BJ (cell line): ENCODE data around the gene ATP6V1B1. TPM values are rescaled to one million over a fixed set of nuclear protein-coding genes. Genes with fewer than 3 reads are reported as not detected.
A peak's percentile ranks its signal among the peaks of the same experiment; 100 is the strongest.

Experiments used
- CTCF ChIA-PET: fragments of 350-600 bp; formaldehyde crosslinking; extraction: SDS; loops from one replicate; lab custom pipeline; 2021; ENCODE audit warnings: antibody characterized with exemption, inconsistent platforms; lab: Yijun Ruan, JAX
- POLR2A ChIA-PET: fragments of 300-600 bp; sonication (Branson Sonifier 250); formaldehyde crosslinking; extraction: SDS; loops from one replicate; lab custom pipeline; 2021; ENCODE audit warnings: antibody characterized with exemption; lab: Charles Lee
- DNase-seq: peaks from one replicate; pipeline ENCODE4 v3.0.0-alpha.2; 2011; ENCODE audit warnings: low read depth
- H3K27me3 ChIP-seq: 2 replicates; pipeline ENCODE4 v1.6.0; 2011; ENCODE audit warnings: low read length; ENCODE audit not compliant: control insufficient read depth, insufficient read depth
- H3K36me3 ChIP-seq: 2 replicates; pipeline ENCODE4 v1.5.1; 2011; ENCODE audit warnings: low read length; ENCODE audit not compliant: control insufficient read depth, insufficient read depth
- H3K4me3 ChIP-seq: 2 replicates; pipeline ENCODE4 v1.5.1; 2011; ENCODE audit warnings: low read depth, mild to moderate bottlenecking, control low read depth, low read length
- polyA plus RNA-seq: library from polyadenylated mRNA; depleted of rRNA; stranded (reverse); fragments of >200 nt; gene quantifications from 2 replicates; pipeline ENCODE4 v1.2.3, GENCODE V29; 2011
- TF ChIP-seq, protein P1 (sequence below): IDR thresholded peaks from 2 replicates; pipeline ENCODE4 v1.5.1; 2011; ENCODE audit warnings: low read depth, mild to moderate bottlenecking, control low read depth, inconsistent platforms, low read length, moderate library complexity; ENCODE audit not compliant: insufficient read depth

Gene ATP6V1B1
- polyA plus RNA-seq, 1 experiment: 1.3 TPM

DNA sequence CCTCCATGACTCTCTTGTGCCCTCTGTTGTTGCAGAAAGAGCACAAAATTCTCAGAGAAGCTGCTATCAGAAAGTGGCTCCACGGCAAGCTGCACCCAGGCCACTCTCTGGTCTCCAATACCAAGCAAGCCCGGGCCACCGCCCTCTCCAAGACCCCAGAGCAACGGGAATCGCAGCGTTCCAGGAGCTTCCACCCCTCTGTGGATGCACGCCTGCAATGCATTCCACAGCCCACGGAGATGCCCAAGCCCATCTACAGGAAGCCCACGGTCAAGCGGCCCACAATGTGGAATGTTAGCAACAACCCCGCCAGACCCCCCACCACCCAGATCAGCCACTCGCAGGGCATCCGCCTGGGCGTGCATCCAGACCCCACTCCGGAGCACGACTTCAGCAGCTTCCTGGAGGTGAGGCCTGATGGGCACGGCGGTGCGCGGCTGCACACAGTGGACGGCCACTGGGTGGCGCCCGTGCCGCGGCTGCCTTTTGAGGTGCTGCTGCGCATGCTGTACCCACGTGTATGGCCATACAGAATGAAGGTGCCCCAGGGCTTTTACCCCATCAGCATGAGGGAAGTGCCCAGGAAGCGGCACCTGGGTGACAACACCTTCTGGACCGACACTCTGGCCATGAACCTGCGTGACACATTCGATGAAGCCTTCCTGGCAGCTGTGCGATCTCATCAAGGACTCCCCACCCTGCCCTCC, 49.0 kb downstream of the ATP6V1B1 start:
- DNase-seq: no peak
- peaks cover 16% of the 10 kb centered on the region for H3K36me3 ChIP-seq
- H3K4me3 ChIP-seq: no peak overlapping the region
- ChIA-PET CTCF (interaction anchor here (0.7 to 2.8 kb wide), 11 partner anchors 9 to 114 kb away, joined by 3 to 23 read pairs (median 6); partner anchors contain the start of genes NAGK and TEX261), POLR2A (no interaction called here)
- TF ChIP-seq, protein P1, sequence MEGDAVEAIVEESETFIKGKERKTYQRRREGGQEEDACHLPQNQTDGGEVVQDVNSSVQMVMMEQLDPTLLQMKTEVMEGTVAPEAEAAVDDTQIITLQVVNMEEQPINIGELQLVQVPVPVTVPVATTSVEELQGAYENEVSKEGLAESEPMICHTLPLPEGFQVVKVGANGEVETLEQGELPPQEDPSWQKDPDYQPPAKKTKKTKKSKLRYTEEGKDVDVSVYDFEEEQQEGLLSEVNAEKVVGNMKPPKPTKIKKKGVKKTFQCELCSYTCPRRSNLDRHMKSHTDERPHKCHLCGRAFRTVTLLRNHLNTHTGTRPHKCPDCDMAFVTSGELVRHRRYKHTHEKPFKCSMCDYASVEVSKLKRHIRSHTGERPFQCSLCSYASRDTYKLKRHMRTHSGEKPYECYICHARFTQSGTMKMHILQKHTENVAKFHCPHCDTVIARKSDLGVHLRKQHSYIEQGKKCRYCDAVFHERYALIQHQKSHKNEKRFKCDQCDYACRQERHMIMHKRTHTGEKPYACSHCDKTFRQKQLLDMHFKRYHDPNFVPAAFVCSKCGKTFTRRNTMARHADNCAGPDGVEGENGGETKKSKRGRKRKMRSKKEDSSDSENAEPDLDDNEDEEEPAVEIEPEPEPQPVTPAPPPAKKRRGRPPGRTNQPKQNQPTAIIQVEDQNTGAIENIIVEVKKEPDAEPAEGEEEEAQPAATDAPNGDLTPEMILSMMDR: peak; percentile 83
- no peaks in the 10 kb centered on the region for H3K27me3 ChIP-seq

DNA sequence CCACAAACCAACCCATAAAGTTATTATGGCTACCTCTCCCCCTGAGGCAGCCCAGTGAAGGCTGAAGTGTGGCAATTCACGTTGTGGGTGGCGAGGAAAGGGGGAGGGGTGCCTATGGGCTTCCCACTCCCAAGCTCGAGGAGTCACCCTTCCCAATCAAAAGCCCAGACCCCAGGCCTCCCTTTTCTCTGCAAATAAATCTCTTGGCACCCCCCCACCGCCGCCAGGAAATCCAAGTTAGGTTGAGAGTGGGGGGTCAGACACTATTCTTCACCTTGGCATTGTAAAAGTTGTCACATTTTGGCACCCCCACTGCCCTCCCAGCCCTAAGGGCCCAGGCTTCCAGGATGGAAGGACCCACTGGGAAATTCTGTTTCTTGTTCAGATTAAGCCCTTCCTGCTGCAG, 49.6 kb downstream of the ATP6V1B1 start:
- Histone ChIP-seq H3K27me3 (no peaks in the 10 kb centered on the region), H3K36me3 (peaks cover 17% of the 10 kb centered on the region), H3K4me3 (no peak overlapping the region)
- DNase-seq: no peak
- TF ChIP-seq, protein P1: no peak
- ChIA-PET CTCF (interaction anchor here (0.9 to 2.8 kb wide), 6 partner anchors 11 to 86 kb away, joined by 3 to 23 read pairs (median 8); no protein-coding TSS in a partner anchor), POLR2A (no interaction called here)

DNA sequence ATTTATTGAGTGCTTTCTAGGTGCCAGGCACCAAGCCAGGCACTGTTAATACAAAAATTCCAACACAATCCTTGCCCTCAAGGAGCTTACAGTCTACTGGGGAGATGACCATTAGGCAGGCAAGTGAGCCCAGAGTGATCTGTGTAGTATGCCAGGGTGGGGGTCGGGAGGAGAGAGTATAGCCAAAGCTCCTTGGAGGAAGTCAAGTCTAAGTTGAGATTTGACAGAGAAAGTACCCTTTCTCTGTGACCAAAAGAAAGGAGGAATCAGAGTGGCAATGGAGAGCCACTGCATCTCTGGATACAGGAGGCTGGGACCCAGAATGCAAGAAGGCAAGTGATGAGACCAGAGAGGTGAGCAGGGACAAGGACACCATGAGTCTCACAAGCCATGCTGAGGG, 50.3 kb downstream of the ATP6V1B1 start:
- Histone ChIP-seq H3K27me3 (no peaks in the 10 kb centered on the region), H3K36me3 (peaks cover 19% of the 10 kb centered on the region), H3K4me3 (no peak overlapping the region)
- ChIA-PET POLR2A (no interaction called here), CTCF (interaction anchor here (0.9 to 1.0 kb wide), 2 partner anchors 8 to 31 kb away, joined by 3 read pairs; partner anchors contain the start of gene ANKRD53)
- TF ChIP-seq, protein P1: no peak
- no peak for DNase-seq

DNA sequence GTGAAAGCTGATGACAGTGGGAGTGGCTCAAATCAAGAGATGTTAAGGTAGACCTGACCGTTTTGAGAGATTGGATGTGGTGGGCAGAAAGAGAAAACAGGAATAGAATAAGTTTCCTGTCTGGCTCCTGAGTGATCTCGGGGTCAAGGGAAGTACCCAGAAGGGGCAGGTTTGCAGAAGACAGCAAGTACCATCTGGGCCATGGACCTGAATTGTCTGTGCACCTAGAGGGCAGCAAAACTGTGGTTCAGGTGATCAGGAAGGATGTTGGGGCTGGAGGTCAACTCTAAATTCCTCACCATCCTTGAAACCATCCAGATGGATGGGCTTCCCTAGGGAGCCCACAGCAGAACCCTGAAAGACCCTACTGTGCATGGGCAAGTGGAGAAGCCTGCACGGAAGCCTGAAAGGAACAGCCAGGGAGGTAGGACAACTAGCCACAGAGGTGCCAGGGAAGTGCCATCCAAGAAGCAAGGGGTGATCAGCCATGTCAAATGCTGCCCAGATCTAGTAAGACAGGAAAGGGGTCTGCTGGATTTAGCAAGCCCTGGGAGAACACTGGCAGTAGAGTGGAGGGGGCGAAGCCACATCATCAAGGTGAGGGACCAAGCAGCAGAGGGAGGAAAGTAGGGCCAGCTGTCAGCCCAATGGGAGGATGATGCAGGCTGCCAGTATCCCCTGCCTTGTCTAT, 50.9 kb downstream of the ATP6V1B1 start:
- peaks cover 19% of the 10 kb centered on the region for H3K36me3 ChIP-seq
- no peaks in the 10 kb centered on the region for H3K27me3 ChIP-seq
- no peak overlapping the region for H3K4me3 ChIP-seq
- TF ChIP-seq, protein P1: no peak
- ChIA-PET CTCF (interaction anchor here (1.0 kb wide), 1 partner anchor 9 kb away, joined by 3 read pairs; the partner anchor contains the start of gene ANKRD53), POLR2A (no interaction called here)
- no peak for DNase-seq

DNA sequence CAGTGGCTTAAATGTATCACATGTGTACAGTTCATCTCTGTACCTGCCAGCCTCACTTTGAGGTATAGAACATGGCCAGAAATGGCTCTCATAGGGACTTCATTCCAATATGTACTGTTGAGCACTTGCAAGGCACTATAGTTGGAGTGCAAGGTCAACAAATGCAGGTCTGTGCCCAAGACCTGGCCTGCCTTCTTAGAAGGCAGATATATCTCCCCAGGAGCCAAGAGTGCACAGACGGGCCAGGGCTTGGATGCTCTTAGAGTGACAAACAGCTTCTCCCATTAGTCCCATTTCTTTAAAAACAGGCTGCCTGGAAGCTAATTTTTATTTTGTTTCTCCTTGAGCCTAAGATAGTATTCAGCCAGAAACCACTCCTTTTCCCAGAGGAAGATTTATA, 51.7 kb downstream of the ATP6V1B1 start:
- no peaks in the 10 kb centered on the region for H3K27me3 ChIP-seq
- TF ChIP-seq, protein P1: no peak
- no peak overlapping the region for H3K4me3 ChIP-seq
- no peak for DNase-seq
- ChIA-PET CTCF (no interaction called here), POLR2A (no interaction called here)
- H3K36me3 ChIP-seq: peaks cover 21% of the 10 kb centered on the region
